MCF 10A (cell line): ENCODE data around the gene FAM221B. TPM values are rescaled to one million over a fixed set of nuclear protein-coding genes. Genes with fewer than 3 reads are reported as not detected.

Source experiments
- BruUV-seq: library from RNA; stranded (reverse); fragments of 400-500 nt; replicated peaks from 2 replicates; lab custom pipeline; 2021; lab: Mats Ljungman, UMichigan
- CTCF ChIA-PET: fragments of 300-600 bp; sonication (Branson Sonifier 250); formaldehyde crosslinking; extraction: SDS; loops from one replicate; lab custom pipeline; 2021; ENCODE audit warnings: antibody characterized with exemption, inconsistent platforms; lab: Yijun Ruan, JAX
- POLR2A ChIA-PET: fragments of 300-600, 350-650 bp; sonication (Branson Sonifier 250); formaldehyde crosslinking; extraction: SDS; loops from one replicate; lab custom pipeline; 2020; ENCODE audit warnings: antibody characterized with exemption, inconsistent platforms; lab: Yijun Ruan, JAX
- DNase-seq: peaks from one replicate; pipeline ENCODE4 v3.0.0-alpha.2; 2018; ENCODE audit not compliant: unreplicated experiment
- H3K27ac Mint-ChIP-seq: one replicate; pipeline ENCODE4 v1.8.0; 2022; ENCODE audit warnings: mild to moderate bottlenecking, low read depth, mixed read lengths; ENCODE audit not compliant: unreplicated experiment
- H3K27me3 Mint-ChIP-seq: one replicate; pipeline ENCODE4 v1.8.0; 2022; ENCODE audit warnings: mixed read lengths; ENCODE audit not compliant: insufficient read depth, unreplicated experiment
- H3K36me3 Mint-ChIP-seq: one replicate; pipeline ENCODE4 v1.8.0; 2022; ENCODE audit warnings: mild to moderate bottlenecking, moderate library complexity, mixed read lengths; ENCODE audit not compliant: insufficient read depth, unreplicated experiment
- H3K4me1 Mint-ChIP-seq: one replicate; pipeline ENCODE4 v1.8.0; 2022; ENCODE audit warnings: mixed read lengths; ENCODE audit not compliant: insufficient read depth, unreplicated experiment
- H3K4me3 Mint-ChIP-seq: one replicate; pipeline ENCODE4 v1.8.0; 2022; ENCODE audit warnings: mild to moderate bottlenecking, moderate library complexity, mixed read lengths; ENCODE audit not compliant: unreplicated experiment
- H3K9me3 Mint-ChIP-seq: one replicate; pipeline ENCODE4 v1.8.0; 2022; ENCODE audit warnings: mixed read lengths; ENCODE audit not compliant: unreplicated experiment
- CTCF ChIP-seq: fragments of 200-600 bp; IDR thresholded peaks from one replicate; pipeline ENCODE4 v1.8.0; 2022; ENCODE audit warnings: antibody characterized with exemption, mild to moderate bottlenecking; ENCODE audit not compliant: unreplicated experiment
- intact Hi-C: fragments of 100-400 bp; cut with micrococcal nuclease; formaldehyde crosslinking; loops from 2 replicates; pipeline ENCODE4 v1.14.1; 2022
- total RNA-seq: library from RNA; stranded (reverse); gene quantifications from 2 replicates; pipeline ENCODE4 v1.2.3, GENCODE V29; 2022

The FAM221B gene
- total RNA-seq, 1 experiment from 2014 or later, result not detected

- intact Hi-C loops, result no loop called here
- ChIA-PET CTCF (interaction anchor here (0.6 to 2.2 kb wide), 5 partner anchors 15 to 166 kb away, joined by 3 to 5 read pairs (median 4); no protein-coding TSS in a partner anchor), POLR2A (interaction anchor here (0.9 kb wide), 1 partner anchor 35 kb away, joined by 3 read pairs; the partner anchor contains the start of genes FAM221B and TMEM8B)
- H3K27me3 Mint-ChIP-seq, result peaks cover 20% of the 10 kb centered on the region
- no peak overlapping the region for H3K4me3 Mint-ChIP-seq
- H3K4me1 Mint-ChIP-seq, result no peaks in the 10 kb centered on the region
- H3K27ac Mint-ChIP-seq, result no peak overlapping the region
- TF ChIP-seq CTCF, result no peak
- no peak for DNase-seq
- no TSS peak for BruUV-seq
- H3K9me3 Mint-ChIP-seq, result no peaks in the 10 kb centered on the region
- H3K36me3 Mint-ChIP-seq, result no peaks in the 10 kb centered on the region
Measured at GRCh38 chr9:35863583-35863982, 35.1 kb upstream of the FAM221B start.

- no TSS peak for BruUV-seq
- ChIA-PET POLR2A (no interaction called here), CTCF (interaction anchor here (2.2 kb wide), 1 partner anchor 36 kb away, joined by 5 read pairs; no protein-coding TSS in a partner anchor)
- TF ChIP-seq CTCF, result no peak
- Mint-ChIP-seq H3K4me3 (no peak overlapping the region), H3K27ac (no peak overlapping the region), H3K9me3 (no peaks in the 10 kb centered on the region), H3K27me3 (peaks cover 24% of the 10 kb centered on the region), H3K36me3 (no peaks in the 10 kb centered on the region), H3K4me1 (no peaks in the 10 kb centered on the region)
- DNase-seq, result no peak
- intact Hi-C loops, result no loop called here
Measured at GRCh38 chr9:35862328-35862727, 33.8 kb upstream of the FAM221B start.

- Mint-ChIP-seq H3K27ac (no peak overlapping the region), H3K4me3 (no peak overlapping the region), H3K27me3 (peaks cover 34% of the 10 kb centered on the region), H3K4me1 (no peaks in the 10 kb centered on the region), H3K9me3 (no peaks in the 10 kb centered on the region), H3K36me3 (peaks cover 4% of the 10 kb centered on the region)
- ChIA-PET POLR2A (interaction anchor here (0.7 to 1.5 kb wide), 3 partner anchors 11 to 76 kb away, joined by 3 read pairs; no protein-coding TSS in a partner anchor), CTCF (interaction anchor here (0.6 to 1.3 kb wide), 3 partner anchors 21 to 42 kb away, joined by 3 to 4 read pairs (median 4); no protein-coding TSS in a partner anchor)
- no peak for DNase-seq
- TF ChIP-seq CTCF, result no peak
- no TSS peak for BruUV-seq
- intact Hi-C loops, result no loop called here
Measured at GRCh38 chr9:35861161-35861897, 32.8 kb upstream of the FAM221B start.

GRCh38 chr9:35859990-35860339 lies 31.4 kb upstream of the FAM221B start:
- no peak for DNase-seq
- intact Hi-C loops, result no loop called here
- Mint-ChIP-seq H3K9me3 (no peaks in the 10 kb centered on the region), H3K4me3 (no peak overlapping the region), H3K36me3 (peaks cover 4% of the 10 kb centered on the region), H3K27me3 (peaks cover 47% of the 10 kb centered on the region), H3K4me1 (no peaks in the 10 kb centered on the region), H3K27ac (no peak overlapping the region)
- BruUV-seq, result no TSS peak
- ChIA-PET POLR2A (no interaction called here), CTCF (interaction anchor here (0.7 kb wide), 1 partner anchor 20 kb away, joined by 3 read pairs; no protein-coding TSS in a partner anchor)
- no peak for TF ChIP-seq CTCF
